Measurements from ENCODE around the gene PDE4D.

PDE4D gene

GRCh38 chr5:59745415-59745863 lies 148.1 kb downstream of the PDE4D start:
- Histone ChIP-seq H3K4me2 (no peak overlapping the region), H3K9me3 (replicated peaks in 1 of 11) (no peaks in the 10 kb centered on the region), H3K9ac (no peak overlapping the region), H4K20me1 (no peaks in the 10 kb centered on the region), H3K27me3 (no peaks in the 10 kb centered on the region), H3K36me3 (no peaks in the 10 kb centered on the region), H3K4me3 (no peak overlapping the region), H3K4me1 (no peaks in the 10 kb centered on the region), H3K27ac (no peak overlapping the region)
- no peak for TF ChIP-seq Cebpa-rat (IDR thresholded peaks at IDR 0.05)

- Histone ChIP-seq H3K4me3 (no peak overlapping the region), H3K9me3 (replicated peaks in 1 of 11) (no peaks in the 10 kb centered on the region), H3K27me3 (no peaks in the 10 kb centered on the region), H3K4me2 (no peak overlapping the region), H3K27ac (no peak overlapping the region), H3K9ac (no peak overlapping the region), H4K20me1 (no peaks in the 10 kb centered on the region), H3K36me3 (no peaks in the 10 kb centered on the region), H3K4me1 (no peaks in the 10 kb centered on the region)
- TF ChIP-seq Cebpa-rat (IDR thresholded peaks at IDR 0.05): no peak
Observed at GRCh38 chr5:59744531-59744992, 149.0 kb downstream of the PDE4D start.

- TF ChIP-seq Cebpa-rat (IDR thresholded peaks at IDR 0.05): no peak
- Histone ChIP-seq H3K4me3 (no peak overlapping the region), H3K9me3 (replicated peaks in 1 of 11) (no peaks in the 10 kb centered on the region), H3K9ac (no peak overlapping the region), H3K27ac (no peak overlapping the region), H3K4me1 (no peaks in the 10 kb centered on the region), H3K36me3 (no peaks in the 10 kb centered on the region), H3K4me2 (no peak overlapping the region), H4K20me1 (no peaks in the 10 kb centered on the region), H3K27me3 (no peaks in the 10 kb centered on the region)
Observed at GRCh38 chr5:59741599-59741998, 151.9 kb downstream of the PDE4D start.

GRCh38 chr5:59738024-59738423 lies 155.5 kb downstream of the PDE4D start:
- Histone ChIP-seq H3K4me3 (no peak overlapping the region), H3K9me3 (replicated peaks in 1 of 11) (no peaks in the 10 kb centered on the region), H4K20me1 (no peaks in the 10 kb centered on the region), H3K27ac (no peak overlapping the region), H3K4me2 (no peak overlapping the region), H3K36me3 (no peaks in the 10 kb centered on the region), H3K9ac (no peak overlapping the region), H3K27me3 (no peaks in the 10 kb centered on the region), H3K4me1 (no peaks in the 10 kb centered on the region)
- no peak for TF ChIP-seq Cebpa-rat (IDR thresholded peaks at IDR 0.05)

- H3K9me3 ChIP-seq (replicated peaks in 1 of 11): no peaks in the 10 kb centered on the region
- no peak overlapping the region for H3K27ac ChIP-seq
- TF ChIP-seq Cebpa-rat (IDR thresholded peaks at IDR 0.05): no peak
- H3K9ac ChIP-seq: no peak overlapping the region
- H3K4me3 ChIP-seq: no peak overlapping the region
- H3K4me1 ChIP-seq: no peaks in the 10 kb centered on the region
- no peaks in the 10 kb centered on the region for H3K27me3 ChIP-seq
- H3K4me2 ChIP-seq: no peak overlapping the region
- H4K20me1 ChIP-seq: no peaks in the 10 kb centered on the region
- H3K36me3 ChIP-seq: no peaks in the 10 kb centered on the region
Observed at GRCh38 chr5:59732806-59733205, 160.7 kb downstream of the PDE4D start.

GRCh38 chr5:59732301-59732700 lies 161.2 kb downstream of the PDE4D start:
- TF ChIP-seq Cebpa-rat (IDR thresholded peaks at IDR 0.05): no peak
- H3K27ac ChIP-seq: no peak overlapping the region
- no peak overlapping the region for H3K4me2 ChIP-seq
- H4K20me1 ChIP-seq: no peaks in the 10 kb centered on the region
- no peaks in the 10 kb centered on the region for H3K4me1 ChIP-seq
- no peak overlapping the region for H3K9ac ChIP-seq
- no peaks in the 10 kb centered on the region for H3K36me3 ChIP-seq
- no peaks in the 10 kb centered on the region for H3K27me3 ChIP-seq
- no peak overlapping the region for H3K4me3 ChIP-seq
- H3K9me3 ChIP-seq (replicated peaks in 1 of 11): no peaks in the 10 kb centered on the region

GRCh38 chr5:59731809-59732208 lies 161.7 kb downstream of the PDE4D start:
- no peak for TF ChIP-seq Cebpa-rat (IDR thresholded peaks at IDR 0.05)
- Histone ChIP-seq H3K4me1 (no peaks in the 10 kb centered on the region), H3K36me3 (no peaks in the 10 kb centered on the region), H4K20me1 (no peaks in the 10 kb centered on the region), H3K27ac (no peak overlapping the region), H3K4me2 (no peak overlapping the region), H3K4me3 (no peak overlapping the region), H3K9me3 (replicated peaks in 1 of 11) (no peaks in the 10 kb centered on the region), H3K27me3 (no peaks in the 10 kb centered on the region), H3K9ac (no peak overlapping the region)

- no peaks in the 10 kb centered on the region for H3K27me3 ChIP-seq
- H3K27ac ChIP-seq: no peak overlapping the region
- H3K4me3 ChIP-seq: no peak overlapping the region
- H3K36me3 ChIP-seq: no peaks in the 10 kb centered on the region
- no peaks in the 10 kb centered on the region for H3K9me3 ChIP-seq (replicated peaks in 1 of 11)
- H4K20me1 ChIP-seq: no peaks in the 10 kb centered on the region
- no peaks in the 10 kb centered on the region for H3K4me1 ChIP-seq
- H3K4me2 ChIP-seq: no peak overlapping the region
- no peak for TF ChIP-seq Cebpa-rat (IDR thresholded peaks at IDR 0.05)
- H3K9ac ChIP-seq: no peak overlapping the region
Observed at GRCh38 chr5:59729820-59730219, 163.7 kb downstream of the PDE4D start.

GRCh38 chr5:59729357-59729756 lies 164.2 kb downstream of the PDE4D start:
- H3K36me3 ChIP-seq: no peaks in the 10 kb centered on the region
- no peak overlapping the region for H3K4me3 ChIP-seq
- no peaks in the 10 kb centered on the region for H4K20me1 ChIP-seq
- H3K4me2 ChIP-seq: no peak overlapping the region
- no peak overlapping the region for H3K9ac ChIP-seq
- no peaks in the 10 kb centered on the region for H3K27me3 ChIP-seq
- H3K27ac ChIP-seq: no peak overlapping the region
- no peak for TF ChIP-seq Cebpa-rat (IDR thresholded peaks at IDR 0.05)
- H3K9me3 ChIP-seq (replicated peaks in 1 of 11): no peaks in the 10 kb centered on the region
- H3K4me1 ChIP-seq: no peaks in the 10 kb centered on the region

GRCh38 chr5:59728356-59728755 lies 165.2 kb downstream of the PDE4D start:
- Histone ChIP-seq H3K27me3 (no peaks in the 10 kb centered on the region), H4K20me1 (no peaks in the 10 kb centered on the region), H3K36me3 (no peaks in the 10 kb centered on the region), H3K4me3 (no peak overlapping the region), H3K27ac (no peak overlapping the region), H3K4me1 (no peaks in the 10 kb centered on the region), H3K9ac (no peak overlapping the region), H3K9me3 (replicated peaks in 1 of 11) (no peaks in the 10 kb centered on the region), H3K4me2 (no peak overlapping the region)
- TF ChIP-seq Cebpa-rat (IDR thresholded peaks at IDR 0.05): no peak

GRCh38 chr5:59727186-59727585 lies 166.3 kb downstream of the PDE4D start:
- H3K27me3 ChIP-seq: no peaks in the 10 kb centered on the region
- H3K4me1 ChIP-seq: no peaks in the 10 kb centered on the region
- no peaks in the 10 kb centered on the region for H3K36me3 ChIP-seq
- no peaks in the 10 kb centered on the region for H4K20me1 ChIP-seq
- no peak overlapping the region for H3K4me3 ChIP-seq
- H3K27ac ChIP-seq: no peak overlapping the region
- no peaks in the 10 kb centered on the region for H3K9me3 ChIP-seq (replicated peaks in 1 of 11)
- no peak overlapping the region for H3K9ac ChIP-seq
- TF ChIP-seq Cebpa-rat (IDR thresholded peaks at IDR 0.05): no peak
- H3K4me2 ChIP-seq: no peak overlapping the region

Data from BLaER1 treated with 17β-estradiol and CSF1 and Interleukin-3, amounts not matched to agents 10 nM and 100 nM (cell line).